Stomach (tissue), 9 donors: Measurements from ENCODE around the gene CALML6. TPM values are rescaled to one million over a fixed set of nuclear protein-coding genes. Genes with fewer than 3 reads are reported as not detected.

Source experiments
- DNase-seq, 2 donors: peaks; one replicate each; pipeline versions ENCODE4 v3.0.0 to v3.0.0-alpha.2; 2013 to 2019
- H3K27ac ChIP-seq, 5 donors: fragments of 200-600 bp in 4 of 5; sonication (generic) in 4 of 5; one replicate each; pipeline ENCODE4 v1.5.1; 2013 to 2019; ENCODE audit warnings: mild to moderate bottlenecking in 1 of 5, moderate library complexity in 1 of 5
- H3K27me3 ChIP-seq, 3 donors: fragments of 200-600 bp; sonication (generic); one replicate each; pipeline ENCODE4 v1.5.1; 2017 to 2019; ENCODE audit warnings: mixed run types in 1 of 3
- H3K36me3 ChIP-seq, 4 donors: fragments of 200-600 bp; sonication (generic); 1 replicate in 3 of 4; 2 replicates in 1 of 4; pipeline ENCODE4 v1.5.1; 2016 to 2019
- H3K4me1 ChIP-seq, 4 donors: fragments of 200-600 bp; sonication (generic); one replicate each; pipeline ENCODE4 v1.5.1; 2016 to 2019
- H3K4me3 ChIP-seq, 4 donors: fragments of 200-600 bp; sonication (generic) in 3 of 4; one replicate each; pipeline ENCODE4 v1.5.1; 2016 to 2019; ENCODE audit warnings: mild to moderate bottlenecking in 1 of 4
- H3K9me3 ChIP-seq, 4 donors: fragments of 200-600 bp; sonication (generic); one replicate each; pipeline ENCODE4 v1.5.1; 2016 to 2019
- EP300 ChIP-seq: sonication (generic); formaldehyde crosslinking; IDR thresholded peaks from one replicate; pipeline ENCODE4 v1.6.1; 2017; ENCODE audit warnings: antibody characterized with exemption
- POLR2A ChIP-seq, 4 donors: fragments of 450-650 bp; IDR thresholded peaks; one replicate each; pipeline ENCODE4 v1.6.1; 2016; ENCODE audit warnings: antibody characterized with exemption in 4 of 4, control low read depth in 2 of 4, mild to moderate bottlenecking in 1 of 4, moderate library complexity in 1 of 4
- POLR2AphosphoS5 ChIP-seq, 3 donors: sonication (generic); formaldehyde crosslinking; IDR thresholded peaks; one replicate each; pipeline ENCODE4 v1.6.1; 2016; ENCODE audit warnings: antibody characterized with exemption in 3 of 3
- WGBS, 5 donors: extraction: QIAGEN DNeasy Blood & Tissue Kit in 3 of 5; methylation state at CpG; one replicate each; pipeline versions ENCODE4 v1.1.5 to v1.1.7; 2013 to 2018; 5-methylcytosine and 5-hydroxymethylcytosine counted together
- intact Hi-C: fragments of 100-400 bp; cut with DNase I; formaldehyde crosslinking; loops from one replicate; pipeline ENCODE4 v1.15.1; 2023; ENCODE audit warnings: low total_unique reads
- polyA plus RNA-seq, 3 donors: library from polyadenylated mRNA; stranded (reverse); fragments of 200-250 nt; gene quantifications; one replicate each; pipeline ENCODE4 v1.2.3, GENCODE V29; 2013
- total RNA-seq, 5 donors: library from RNA; depleted of rRNA; stranded (reverse); fragments of >200 nt; gene quantifications; one replicate each; pipeline versions ENCODE4 v1.1.0 to v1.2.3, GENCODE V29; 2014 to 2016
- TF ChIP-seq, protein P1 (sequence below), 7 experiments: fragments of 450-650 bp in 4 of 7; fragments of 200-600 bp in 3 of 7; sonication (generic) in 3 of 7; IDR thresholded peaks; one replicate each; pipeline ENCODE4 v1.5.1; 2016 to 2019; ENCODE audit warnings: antibody characterized with exemption in 7 of 7, control low read depth in 2 of 7, mild to moderate bottlenecking in 1 of 7
- donor health status: healthy with polysubstance abuse.
- donor health status: Bipolar disorder and iron deficiency.
- donor health status: healthy.

Gene CALML6
- total and polyA plus RNA-seq, 8 donors: 1.4 to 5.7 (median 2.6) TPM; not detected in 5

DNA sequence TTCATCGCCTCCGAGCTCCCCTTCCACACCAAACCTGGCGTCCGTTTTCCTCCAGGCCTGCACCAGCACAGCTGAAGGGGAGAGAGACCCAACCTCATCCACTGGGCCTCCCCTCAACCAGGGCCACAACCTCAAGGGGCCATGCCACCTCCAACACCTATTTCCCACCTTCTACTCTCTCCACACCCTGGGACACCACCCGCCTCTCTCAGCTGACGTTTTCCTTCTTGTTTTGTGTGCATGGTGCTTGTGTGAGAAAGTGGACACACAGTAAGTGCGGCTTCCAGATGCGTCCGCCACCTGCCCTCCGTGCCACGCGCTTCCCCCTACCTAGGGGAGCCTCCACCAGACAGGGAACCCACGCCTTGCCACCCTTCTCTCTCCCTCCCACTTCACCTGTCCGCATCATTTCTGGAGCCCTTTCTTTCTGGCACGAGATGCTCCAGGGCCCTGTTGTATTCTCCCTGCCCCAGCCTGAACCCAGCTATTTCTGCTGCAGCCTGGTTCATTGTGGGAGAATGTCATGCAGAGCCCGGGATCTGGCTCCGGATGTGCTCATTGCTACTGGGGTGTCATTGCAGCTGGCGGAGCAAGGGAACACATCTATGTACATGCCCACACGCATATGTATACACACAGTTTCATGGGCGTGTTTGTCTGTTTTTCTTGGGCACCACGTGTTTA lies 22.8 kb upstream of the CALML6 start:
- WGBS, 5 donors: 21 to 48% (median 29%) methylated on average over 21 of the region's 21 CpGs
- H3K4me3 ChIP-seq: peak overlapping the region; percentile 77 to 94 (median 86)
- no peak for TF ChIP-seq POLR2A (IDR thresholded peaks at IDR 0.05)
- TF ChIP-seq EP300: no peak
- TF ChIP-seq, protein P1, sequence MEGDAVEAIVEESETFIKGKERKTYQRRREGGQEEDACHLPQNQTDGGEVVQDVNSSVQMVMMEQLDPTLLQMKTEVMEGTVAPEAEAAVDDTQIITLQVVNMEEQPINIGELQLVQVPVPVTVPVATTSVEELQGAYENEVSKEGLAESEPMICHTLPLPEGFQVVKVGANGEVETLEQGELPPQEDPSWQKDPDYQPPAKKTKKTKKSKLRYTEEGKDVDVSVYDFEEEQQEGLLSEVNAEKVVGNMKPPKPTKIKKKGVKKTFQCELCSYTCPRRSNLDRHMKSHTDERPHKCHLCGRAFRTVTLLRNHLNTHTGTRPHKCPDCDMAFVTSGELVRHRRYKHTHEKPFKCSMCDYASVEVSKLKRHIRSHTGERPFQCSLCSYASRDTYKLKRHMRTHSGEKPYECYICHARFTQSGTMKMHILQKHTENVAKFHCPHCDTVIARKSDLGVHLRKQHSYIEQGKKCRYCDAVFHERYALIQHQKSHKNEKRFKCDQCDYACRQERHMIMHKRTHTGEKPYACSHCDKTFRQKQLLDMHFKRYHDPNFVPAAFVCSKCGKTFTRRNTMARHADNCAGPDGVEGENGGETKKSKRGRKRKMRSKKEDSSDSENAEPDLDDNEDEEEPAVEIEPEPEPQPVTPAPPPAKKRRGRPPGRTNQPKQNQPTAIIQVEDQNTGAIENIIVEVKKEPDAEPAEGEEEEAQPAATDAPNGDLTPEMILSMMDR (IDR thresholded peaks at IDR 0.05): no peak
- no peak for TF ChIP-seq POLR2AphosphoS5 (IDR thresholded peaks at IDR 0.05)
- DNase-seq: peak in 1 of 2 donors; percentile 29
- peaks cover 29 to 82% (median 74%) of the 10 kb centered on the region in 4 donors for H3K4me1 ChIP-seq
- H3K27ac ChIP-seq: peak overlapping the region; percentile 94 to 100 (median 96)
- no peaks in the 10 kb centered on the region for H3K9me3 ChIP-seq
- no peaks in the 10 kb centered on the region for H3K36me3 ChIP-seq
- intact Hi-C loops: no loop called here
- peaks cover 0 to 23% (median 4%) of the 10 kb centered on the region in 3 donors for H3K27me3 ChIP-seq

DNA sequence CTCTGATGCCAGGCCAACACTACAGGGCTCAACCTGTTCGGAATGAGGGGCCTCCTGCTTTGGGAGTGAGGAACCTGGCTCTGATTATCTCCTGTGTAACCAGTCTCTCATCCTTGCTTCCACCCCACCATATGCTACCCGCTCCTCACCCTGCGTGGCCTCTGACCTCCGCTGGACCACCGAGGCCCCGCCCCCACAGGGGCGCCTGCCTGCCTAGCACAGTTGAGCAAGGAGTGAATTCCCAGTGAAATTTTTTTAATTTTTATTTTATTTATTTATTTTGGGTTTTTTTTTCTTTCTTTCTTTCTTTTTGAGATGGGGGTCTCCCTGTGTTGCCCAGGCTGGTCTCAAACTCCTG lies 22.3 kb upstream of the CALML6 start:
- no peaks in the 10 kb centered on the region for H3K36me3 ChIP-seq
- H3K4me1 ChIP-seq: peaks cover 25 to 77% (median 69%) of the 10 kb centered on the region in 4 donors
- no peaks in the 10 kb centered on the region for H3K9me3 ChIP-seq
- intact Hi-C loops: no loop called here
- WGBS, 5 donors: 53 to 81% (median 67%) methylated on average over 7 of the region's 7 CpGs
- H3K27ac ChIP-seq: peak overlapping the region in 3 of 5 donors; percentile 94 to 100 (median 98)
- H3K27me3 ChIP-seq: peaks cover 0 to 23% (median 4%) of the 10 kb centered on the region in 3 donors
- peak overlapping the region in 2 of 4 donors; percentile 77 to 84 for H3K4me3 ChIP-seq
- TF ChIP-seq EP300: no peak
- TF ChIP-seq, protein P1 (IDR thresholded peaks at IDR 0.05): no peak
- TF ChIP-seq POLR2AphosphoS5 (IDR thresholded peaks at IDR 0.05): no peak
- TF ChIP-seq POLR2A (IDR thresholded peaks at IDR 0.05): no peak
- DNase-seq: no peak

DNA sequence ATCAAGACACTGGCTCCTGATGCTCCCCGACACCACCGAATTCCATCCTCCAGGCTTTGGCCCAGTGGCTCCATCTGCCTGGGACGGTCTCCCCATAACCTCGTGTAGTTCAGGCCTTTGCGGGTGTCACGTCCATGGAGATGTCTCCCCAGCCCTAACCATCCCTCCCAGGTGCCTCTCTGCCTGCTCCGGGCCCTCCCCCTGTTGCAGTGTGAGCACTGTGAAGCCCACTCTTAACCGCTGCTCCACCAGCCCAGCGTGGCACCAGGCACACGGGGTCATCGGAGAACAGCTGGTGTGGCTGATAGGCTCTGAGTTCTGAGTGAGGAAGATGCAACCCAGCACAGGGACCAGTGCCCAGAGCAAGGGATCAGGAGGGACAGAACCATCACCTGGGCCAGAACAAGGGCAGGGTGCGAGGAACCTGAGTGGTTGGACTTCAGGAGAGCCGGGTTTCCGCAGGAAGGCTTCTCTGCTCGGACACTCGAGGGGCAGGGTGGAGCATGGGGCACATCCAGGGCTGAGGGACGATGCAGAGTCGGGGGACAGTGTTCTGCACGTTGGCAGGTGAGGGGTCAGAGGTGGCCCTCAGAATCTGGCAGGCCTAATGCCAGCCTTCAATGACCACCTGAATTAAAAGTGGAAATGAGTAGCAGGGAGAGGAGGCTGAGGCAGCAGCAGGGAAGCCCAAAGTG lies 21.6 kb upstream of the CALML6 start:
- Histone ChIP-seq H3K27me3 (peaks cover 0 to 23% (median 4%) of the 10 kb centered on the region in 3 donors), H3K9me3 (no peaks in the 10 kb centered on the region), H3K27ac (peak overlapping the region in 1 of 5 donors; percentile 51), H3K36me3 (no peaks in the 10 kb centered on the region), H3K4me3 (no peak overlapping the region), H3K4me1 (peaks cover 18 to 70% (median 62%) of the 10 kb centered on the region in 4 donors)
- intact Hi-C loops: no loop called here
- WGBS, 5 donors: 85 to 89% (median 87%) methylated on average over 19 of the region's 19 CpGs
- no peak for DNase-seq
- TF ChIP-seq POLR2AphosphoS5 (IDR thresholded peaks at IDR 0.05) (no peak), POLR2A (IDR thresholded peaks at IDR 0.05) (no peak), EP300 (no peak)
- TF ChIP-seq, protein P1 (IDR thresholded peaks at IDR 0.05): no peak

DNA sequence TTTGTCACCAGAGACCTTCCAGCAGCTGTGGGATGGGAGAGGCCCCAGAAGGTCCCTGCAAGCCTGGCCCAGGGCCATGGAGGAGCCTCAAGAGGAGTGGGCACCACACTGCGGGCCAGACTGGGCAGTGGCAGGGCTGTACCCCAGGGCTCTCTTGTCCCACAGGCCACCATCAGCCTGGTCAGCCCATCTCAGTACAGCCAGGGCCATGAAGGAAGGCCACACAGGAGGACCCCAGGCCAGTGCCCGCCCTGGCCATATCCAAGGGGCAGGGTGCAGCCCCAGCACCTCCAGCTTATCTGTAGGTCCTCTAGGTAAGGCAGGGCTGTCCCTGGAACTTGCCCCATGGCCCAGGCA lies 21.1 kb upstream of the CALML6 start:
- no peaks in the 10 kb centered on the region for H3K36me3 ChIP-seq
- intact Hi-C loops: no loop called here
- H3K4me1 ChIP-seq: peaks cover 13 to 65% (median 57%) of the 10 kb centered on the region in 4 donors
- H3K9me3 ChIP-seq: no peaks in the 10 kb centered on the region
- peak overlapping the region; percentile 40 to 68 (median 51) for H3K27ac ChIP-seq
- H3K27me3 ChIP-seq: peaks cover 0 to 23% (median 4%) of the 10 kb centered on the region in 3 donors
- TF ChIP-seq POLR2A (IDR thresholded peaks at IDR 0.05): no peak
- H3K4me3 ChIP-seq: no peak overlapping the region
- WGBS, 5 donors: 55 to 93% (median 86%) methylated on average over 2 of the region's 2 CpGs
- DNase-seq: no peak
